GM21423 (cell line): ENCODE measurements around the gene GDA.
A peak's percentile ranks its signal among the peaks of the same experiment; 100 is the strongest.
"Not testable (repeated sequence)": the region's sequence is repeated elsewhere in the genome, so short reads cannot be mapped to it uniquely, and the experiment has no call there.

ENCODE experiments used
- ATAC-seq: cut with Tn5 transposase; IDR thresholded peaks from one replicate; pipeline ENCODE4 v1.9.1; 2021; ENCODE audit warnings: mild to moderate bottlenecking, moderate library complexity; ENCODE audit not compliant: unreplicated experiment

The GDA gene

GRCh38 chr9:72274441-72274840 lies 125.2 kb downstream of the GDA start:
- ATAC-seq, result no peak

GRCh38 chr9:72274916-72275315 lies 125.7 kb downstream of the GDA start:
- no peak for ATAC-seq

GRCh38 chr9:72276429-72276828 lies 127.2 kb downstream of the GDA start:
- no peak for ATAC-seq

GRCh38 chr9:72278959-72279358 lies 129.7 kb downstream of the GDA start:
- ATAC-seq, result peak; percentile 73

- peak; percentile 75 for ATAC-seq
Observed at GRCh38 chr9:72280913-72281500, 131.8 kb downstream of the GDA start.

GRCh38 chr9:72289401-72289800 lies 140.2 kb downstream of the GDA start:
- no peak for ATAC-seq

GRCh38 chr9:72290311-72290710 lies 141.1 kb downstream of the GDA start:
- ATAC-seq, result no peak

- ATAC-seq, result not testable (repeated sequence)
Observed at GRCh38 chr9:72291576-72291975, 142.3 kb downstream of the GDA start.

- peak; percentile 52 for ATAC-seq
Observed at GRCh38 chr9:72292256-72292682, 143.0 kb downstream of the GDA start.

GRCh38 chr9:72292874-72293607 lies 143.8 kb downstream of the GDA start:
- ATAC-seq, result no peak

GRCh38 chr9:72294936-72295335 lies 145.7 kb downstream of the GDA start:
- ATAC-seq, result no peak

- ATAC-seq, result no peak
Observed at GRCh38 chr9:72297516-72297915, 148.3 kb downstream of the GDA start.

- ATAC-seq, result no peak
Observed at GRCh38 chr9:72299017-72299603, 149.9 kb downstream of the GDA start.

- peak; percentile 32 for ATAC-seq
Observed at GRCh38 chr9:72300873-72301272, 151.6 kb downstream of the GDA start.
